Measurements from ENCODE around the gene PRDM16.

DNA sequence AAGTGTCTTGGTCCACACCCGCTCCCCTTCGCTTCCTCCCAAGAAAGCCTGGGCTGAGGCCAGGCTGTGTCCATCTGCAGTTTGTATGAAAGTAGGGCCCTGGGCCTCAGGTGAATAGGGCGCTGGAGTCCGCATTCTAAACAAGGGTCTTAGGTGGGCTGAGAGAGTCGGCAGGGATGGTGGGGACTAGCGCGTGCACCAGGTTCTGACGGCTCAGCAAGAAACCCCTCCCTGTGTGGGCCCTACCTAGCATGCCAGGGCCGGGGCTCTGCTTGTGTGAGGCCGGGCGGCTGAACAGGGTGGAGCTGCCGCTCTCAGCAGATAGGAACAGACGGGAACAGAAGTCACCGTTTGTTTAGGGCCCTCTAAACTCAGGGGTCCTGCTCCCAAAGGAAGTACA is 46.0 kb upstream of the PRDM16 start:
- TF ChIP-seq, protein P1, sequence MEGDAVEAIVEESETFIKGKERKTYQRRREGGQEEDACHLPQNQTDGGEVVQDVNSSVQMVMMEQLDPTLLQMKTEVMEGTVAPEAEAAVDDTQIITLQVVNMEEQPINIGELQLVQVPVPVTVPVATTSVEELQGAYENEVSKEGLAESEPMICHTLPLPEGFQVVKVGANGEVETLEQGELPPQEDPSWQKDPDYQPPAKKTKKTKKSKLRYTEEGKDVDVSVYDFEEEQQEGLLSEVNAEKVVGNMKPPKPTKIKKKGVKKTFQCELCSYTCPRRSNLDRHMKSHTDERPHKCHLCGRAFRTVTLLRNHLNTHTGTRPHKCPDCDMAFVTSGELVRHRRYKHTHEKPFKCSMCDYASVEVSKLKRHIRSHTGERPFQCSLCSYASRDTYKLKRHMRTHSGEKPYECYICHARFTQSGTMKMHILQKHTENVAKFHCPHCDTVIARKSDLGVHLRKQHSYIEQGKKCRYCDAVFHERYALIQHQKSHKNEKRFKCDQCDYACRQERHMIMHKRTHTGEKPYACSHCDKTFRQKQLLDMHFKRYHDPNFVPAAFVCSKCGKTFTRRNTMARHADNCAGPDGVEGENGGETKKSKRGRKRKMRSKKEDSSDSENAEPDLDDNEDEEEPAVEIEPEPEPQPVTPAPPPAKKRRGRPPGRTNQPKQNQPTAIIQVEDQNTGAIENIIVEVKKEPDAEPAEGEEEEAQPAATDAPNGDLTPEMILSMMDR (IDR thresholded peaks at IDR 0.05; ENCODE audit: low read length): no peak
- TF ChIP-seq EZH2 (optimal IDR thresholded peaks at IDR 0.05; ENCODE audit: low read depth, low read length) (no peak), EZH2phosphoT487 (IDR thresholded peaks at IDR 0.05; ENCODE audit: low read length) (0 out of 2 replicates have a peak, but pooled peaks have one; percentile 2)
